Neutrophil (primary cell): ENCODE results near the gene NGF.

ENCODE experiments used
- H3K27ac ChIP-seq: fragments of 200-600 bp; sonication (generic); 2 replicates; pipeline ENCODE4 v1.5.1; 2016; ENCODE audit warnings: mild to moderate bottlenecking, moderate library complexity
- H3K27me3 ChIP-seq: fragments of 200-600 bp; sonication (generic); 2 replicates; pipeline ENCODE4 v1.6.0; 2016; ENCODE audit warnings: mild to moderate bottlenecking
- H3K36me3 ChIP-seq: fragments of 200-600 bp; sonication (generic); 2 replicates; pipeline ENCODE4 v1.5.1; 2017
- H3K4me1 ChIP-seq, 2 experiments: fragments of 200-600 bp in 1 of 2; sonication (generic) in 1 of 2; 1 replicate in 1 of 2; 2 replicates in 1 of 2; pipeline versions ENCODE4 v1.5.1 to v1.6.1; 2013 to 2016; ENCODE audit warnings: low read depth in 1 of 2, low read length in 1 of 2, mild to moderate bottlenecking in 1 of 2, moderate library complexity in 1 of 2; ENCODE audit not compliant: control insufficient read depth in 1 of 2, insufficient read depth in 1 of 2
- H3K4me3 ChIP-seq, 2 experiments: fragments of 200-600 bp in 1 of 2; sonication (generic) in 1 of 2; 1 replicate in 1 of 2; 2 replicates in 1 of 2; pipeline ENCODE4 v1.5.1; 2013 to 2016; ENCODE audit warnings: low read depth in 1 of 2, low read length in 1 of 2, mild to moderate bottlenecking in 1 of 2, moderate library complexity in 1 of 2
- H3K9me3 ChIP-seq: fragments of 200-600 bp; sonication (generic); 2 replicates; pipeline ENCODE4 v1.5.1; 2016
- TF ChIP-seq, protein P1 (sequence below): fragments of 200-600 bp; sonication (generic); IDR thresholded peaks from 2 replicates; pipeline ENCODE4 v1.5.1; 2016; ENCODE audit warnings: antibody characterized with exemption

The NGF gene

DNA sequence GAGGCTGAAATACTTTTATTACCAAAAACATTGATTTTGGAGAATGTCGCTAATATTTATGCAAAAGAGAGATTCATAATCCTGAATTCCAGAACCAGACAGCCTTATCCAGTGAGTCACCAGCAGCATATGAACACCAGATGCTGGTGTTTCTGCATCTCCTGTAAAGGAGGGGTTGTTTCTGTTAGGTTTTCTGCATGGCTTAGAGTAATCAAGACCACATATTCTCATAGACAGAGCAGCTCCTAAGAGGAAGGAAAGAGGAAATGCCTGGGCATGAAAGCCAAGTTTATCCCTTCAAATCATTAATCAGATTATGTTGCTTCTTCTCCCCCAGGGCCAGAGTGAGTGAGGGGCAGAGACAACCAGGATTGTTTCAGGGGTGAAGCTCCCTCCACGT is 86.2 kb downstream of the NGF start:
- Histone ChIP-seq H3K9me3 (no peaks in the 10 kb centered on the region), H3K27ac (no peak overlapping the region), H3K36me3 (no peaks in the 10 kb centered on the region), H3K4me1 (no peaks in the 10 kb centered on the region), H3K27me3 (no peaks in the 10 kb centered on the region), H3K4me3 (no peak overlapping the region)
- TF ChIP-seq, protein P1, sequence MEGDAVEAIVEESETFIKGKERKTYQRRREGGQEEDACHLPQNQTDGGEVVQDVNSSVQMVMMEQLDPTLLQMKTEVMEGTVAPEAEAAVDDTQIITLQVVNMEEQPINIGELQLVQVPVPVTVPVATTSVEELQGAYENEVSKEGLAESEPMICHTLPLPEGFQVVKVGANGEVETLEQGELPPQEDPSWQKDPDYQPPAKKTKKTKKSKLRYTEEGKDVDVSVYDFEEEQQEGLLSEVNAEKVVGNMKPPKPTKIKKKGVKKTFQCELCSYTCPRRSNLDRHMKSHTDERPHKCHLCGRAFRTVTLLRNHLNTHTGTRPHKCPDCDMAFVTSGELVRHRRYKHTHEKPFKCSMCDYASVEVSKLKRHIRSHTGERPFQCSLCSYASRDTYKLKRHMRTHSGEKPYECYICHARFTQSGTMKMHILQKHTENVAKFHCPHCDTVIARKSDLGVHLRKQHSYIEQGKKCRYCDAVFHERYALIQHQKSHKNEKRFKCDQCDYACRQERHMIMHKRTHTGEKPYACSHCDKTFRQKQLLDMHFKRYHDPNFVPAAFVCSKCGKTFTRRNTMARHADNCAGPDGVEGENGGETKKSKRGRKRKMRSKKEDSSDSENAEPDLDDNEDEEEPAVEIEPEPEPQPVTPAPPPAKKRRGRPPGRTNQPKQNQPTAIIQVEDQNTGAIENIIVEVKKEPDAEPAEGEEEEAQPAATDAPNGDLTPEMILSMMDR, result no peak

DNA sequence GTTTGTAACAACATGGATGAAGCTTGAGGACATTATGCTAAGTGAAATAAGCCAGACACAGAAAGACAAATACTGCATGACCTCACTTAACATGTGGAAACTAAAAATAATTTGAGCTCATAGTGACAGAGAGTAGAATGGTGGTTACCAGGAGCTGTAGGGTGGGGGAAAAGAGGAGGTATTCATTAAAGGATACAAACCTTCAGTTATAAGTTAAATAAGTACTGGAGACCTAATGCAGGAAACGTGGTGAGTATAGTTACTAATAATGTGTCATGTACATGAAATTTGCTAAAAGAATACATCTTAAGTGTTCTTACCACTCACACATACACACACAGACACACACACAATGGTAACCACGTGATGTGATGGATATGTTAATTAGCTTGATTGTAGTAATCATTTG is 86.7 kb downstream of the NGF start:
- Histone ChIP-seq H3K36me3 (no peaks in the 10 kb centered on the region), H3K27me3 (no peaks in the 10 kb centered on the region), H3K27ac (no peak overlapping the region), H3K9me3 (no peaks in the 10 kb centered on the region), H3K4me3 (no peak overlapping the region), H3K4me1 (no peaks in the 10 kb centered on the region)
- TF ChIP-seq, protein P1, result no peak

DNA sequence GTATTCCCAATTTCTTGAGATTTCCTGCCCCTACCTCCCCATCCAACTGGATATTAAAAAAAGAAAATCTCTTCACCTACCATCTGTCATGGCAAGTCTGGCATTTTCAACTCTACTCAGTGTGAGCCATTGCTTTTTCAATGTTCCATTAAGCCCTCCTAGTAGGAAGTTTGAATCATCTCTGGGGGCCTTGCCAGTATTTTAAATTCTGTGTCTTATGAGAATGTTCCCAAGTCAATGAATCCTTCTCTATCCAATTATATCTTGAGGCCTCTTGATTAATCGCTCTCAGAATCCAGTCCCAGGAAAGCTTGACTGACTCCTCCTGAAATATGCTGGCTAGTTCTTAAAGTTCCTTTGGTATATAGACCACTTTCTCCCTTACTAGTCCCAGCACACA is 91.5 kb downstream of the NGF start:
- no peaks in the 10 kb centered on the region for H3K27me3 ChIP-seq
- no peak overlapping the region for H3K27ac ChIP-seq
- H3K9me3 ChIP-seq, result no peaks in the 10 kb centered on the region
- H3K4me3 ChIP-seq, result no peak overlapping the region
- TF ChIP-seq, protein P1, result no peak
- H3K4me1 ChIP-seq, result no peaks in the 10 kb centered on the region
- H3K36me3 ChIP-seq, result no peaks in the 10 kb centered on the region

DNA sequence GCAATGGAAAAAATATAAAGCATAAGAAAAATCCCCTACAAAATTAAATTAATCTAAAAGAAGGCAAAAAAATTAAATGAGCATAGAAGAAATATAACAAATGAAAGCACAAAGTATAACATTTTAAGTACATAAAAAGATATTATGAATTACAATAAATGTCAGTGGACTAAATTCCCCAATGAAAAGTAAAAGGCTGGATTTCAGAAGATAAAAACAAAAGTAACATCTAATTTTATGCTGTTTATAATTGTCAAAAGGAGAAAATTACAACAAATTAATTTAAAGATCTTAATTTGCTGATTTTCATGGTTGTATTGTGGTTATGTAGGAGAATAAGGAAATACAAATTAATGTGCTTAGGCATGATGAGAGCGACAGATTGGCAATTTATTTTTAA is 92.8 kb downstream of the NGF start:
- H3K27me3 ChIP-seq, result no peaks in the 10 kb centered on the region
- H3K36me3 ChIP-seq, result no peaks in the 10 kb centered on the region
- H3K27ac ChIP-seq, result no peak overlapping the region
- TF ChIP-seq, protein P1, result no peak
- no peak overlapping the region for H3K4me3 ChIP-seq
- no peaks in the 10 kb centered on the region for H3K9me3 ChIP-seq
- H3K4me1 ChIP-seq, result no peaks in the 10 kb centered on the region

DNA sequence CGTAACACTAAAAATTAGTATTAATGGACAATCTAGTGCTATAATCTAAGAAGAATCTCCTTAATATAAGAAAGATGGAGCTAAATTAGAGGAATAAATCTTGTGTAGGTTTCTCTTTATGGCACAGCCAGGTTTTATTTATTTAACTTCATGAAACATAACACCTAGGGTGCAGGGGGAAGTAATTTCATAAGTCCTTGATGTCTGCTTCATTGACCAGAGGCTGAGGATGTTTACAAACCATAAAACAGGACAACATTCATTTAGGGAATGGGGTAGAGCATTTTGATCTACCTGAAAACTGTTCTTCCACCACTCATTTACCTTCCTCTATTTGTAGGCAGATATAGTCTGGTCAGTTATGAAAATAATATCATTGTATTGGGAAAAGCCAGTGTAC is 95.5 kb downstream of the NGF start:
- H3K4me3 ChIP-seq, result no peak overlapping the region
- no peaks in the 10 kb centered on the region for H3K27me3 ChIP-seq
- TF ChIP-seq, protein P1, result no peak
- no peaks in the 10 kb centered on the region for H3K36me3 ChIP-seq
- no peak overlapping the region for H3K27ac ChIP-seq
- H3K4me1 ChIP-seq, result no peaks in the 10 kb centered on the region
- no peaks in the 10 kb centered on the region for H3K9me3 ChIP-seq

DNA sequence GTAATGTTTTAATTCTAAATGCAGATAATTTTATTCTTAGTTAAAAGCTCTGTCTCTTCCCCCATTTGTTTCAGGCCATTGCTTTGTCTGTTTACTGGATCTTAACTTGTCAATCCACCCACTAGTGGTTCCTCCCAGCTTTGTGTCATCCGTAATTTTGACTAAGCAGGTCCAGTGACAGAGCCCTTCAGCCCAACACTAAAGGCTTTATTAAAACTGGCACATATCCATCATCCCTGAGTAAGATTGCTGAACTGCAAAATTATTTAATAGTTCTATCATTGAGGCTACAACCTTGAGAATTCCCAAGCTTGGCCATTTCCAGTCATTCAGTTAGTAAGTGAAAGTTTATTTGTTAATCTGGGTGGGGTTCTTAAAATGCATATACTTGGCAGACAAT is 96.7 kb downstream of the NGF start:
- H3K9me3 ChIP-seq, result no peaks in the 10 kb centered on the region
- TF ChIP-seq, protein P1, result no peak
- no peaks in the 10 kb centered on the region for H3K4me1 ChIP-seq
- H3K27ac ChIP-seq, result no peak overlapping the region
- H3K27me3 ChIP-seq, result no peaks in the 10 kb centered on the region
- no peaks in the 10 kb centered on the region for H3K36me3 ChIP-seq
- H3K4me3 ChIP-seq, result no peak overlapping the region
